GM21526 (cell line): Measurements from ENCODE around the gene F12.
"Not testable (repeated sequence)": the region's sequence is repeated elsewhere in the genome, so short reads cannot be mapped to it uniquely, and the experiment has no call there.

Source experiments
- ATAC-seq: cut with Tn5 transposase; IDR thresholded peaks from one replicate; pipeline ENCODE4 v1.9.1; 2021; ENCODE audit warnings: moderate library complexity; ENCODE audit not compliant: unreplicated experiment, low FRiP score

Gene F12

DNA sequence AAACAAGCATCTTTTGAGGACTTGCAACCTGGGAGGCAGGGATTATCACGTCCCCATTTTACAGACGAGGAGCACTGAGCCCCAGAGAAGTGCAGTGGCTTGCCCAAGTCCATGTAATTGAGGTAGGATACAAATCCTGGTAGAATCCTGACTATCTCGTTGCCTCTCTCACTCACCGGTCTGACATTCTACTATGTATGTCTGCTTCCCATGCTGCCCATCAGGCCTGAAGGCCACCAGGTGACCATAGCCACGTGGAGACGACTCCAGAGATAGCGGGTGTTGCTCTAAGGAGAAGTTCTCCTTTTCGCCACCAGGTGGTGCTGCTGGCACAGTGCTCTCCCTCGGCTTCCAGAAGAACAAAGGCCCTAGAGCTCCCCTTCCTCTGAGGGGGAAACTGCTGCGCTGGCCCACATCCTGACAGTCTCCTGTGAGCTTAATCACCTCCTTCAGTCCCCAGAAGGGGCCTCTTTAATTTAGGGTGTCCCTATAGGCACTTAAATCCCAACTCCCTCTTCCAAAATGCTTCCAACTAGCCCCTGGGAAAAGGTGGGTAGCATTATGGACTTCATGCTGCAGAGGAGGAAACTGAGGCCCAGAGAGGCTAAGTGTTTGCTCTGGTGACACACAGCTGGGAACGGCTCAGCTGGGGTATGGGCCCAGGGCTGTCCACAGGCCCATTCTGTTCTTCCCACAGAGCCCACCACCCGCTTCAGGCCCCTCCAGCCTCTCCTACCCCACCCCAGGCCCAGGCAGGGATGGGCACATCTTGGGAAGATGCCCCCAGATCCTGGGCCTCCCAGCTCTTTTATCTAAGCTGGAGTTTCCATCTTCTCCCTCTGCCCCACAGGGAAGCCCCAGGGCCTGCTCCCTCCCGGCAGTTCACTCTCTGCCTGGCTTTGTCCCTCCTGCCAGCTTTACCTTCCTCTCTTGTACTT, 18.7 kb downstream of the F12 start:
- peak; percentile 45 for ATAC-seq

DNA sequence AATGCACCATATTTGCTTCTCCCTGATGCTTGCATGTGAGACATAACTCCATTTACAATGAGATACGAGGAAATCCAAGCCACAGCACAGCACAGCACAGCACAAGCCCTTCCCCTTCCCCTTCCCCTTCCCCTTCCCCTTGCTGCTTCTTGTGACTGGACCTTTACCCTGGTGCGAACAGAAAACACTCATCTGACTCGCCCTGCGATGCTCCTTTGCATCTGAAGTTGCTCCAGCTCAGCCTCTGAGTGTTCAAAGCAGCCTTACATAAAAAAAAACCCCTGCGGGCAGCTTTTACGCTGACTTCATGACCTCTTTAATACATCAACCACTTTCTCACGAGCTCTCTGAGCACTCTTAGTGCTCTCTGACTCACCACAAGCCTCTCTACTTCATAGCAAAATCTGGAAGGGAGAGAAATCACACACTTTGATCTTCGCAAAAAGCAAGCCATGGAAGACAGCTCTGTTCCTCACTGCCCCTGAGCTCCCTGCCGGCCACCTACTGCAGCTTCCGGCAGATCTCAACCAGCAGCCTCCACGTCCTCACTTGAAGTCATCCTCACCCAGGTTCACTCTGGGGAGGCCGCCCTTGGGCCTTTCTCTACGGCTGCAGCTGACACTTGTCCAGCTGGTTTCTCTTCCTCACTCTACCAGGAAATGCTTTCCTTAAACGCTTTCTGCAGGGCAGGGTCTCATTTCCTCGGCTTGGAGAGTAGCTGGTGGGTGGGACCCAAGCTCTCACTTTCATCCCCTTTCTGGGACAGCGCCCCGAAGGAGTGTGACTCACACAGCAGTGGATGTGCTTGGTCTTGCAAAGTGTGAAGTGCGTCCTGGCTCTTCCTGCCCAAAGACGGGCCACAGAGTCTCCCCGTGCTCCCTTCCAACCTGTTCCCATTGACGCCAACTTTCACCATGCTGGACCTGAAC, 19.9 kb downstream of the F12 start:
- no peak for ATAC-seq

DNA sequence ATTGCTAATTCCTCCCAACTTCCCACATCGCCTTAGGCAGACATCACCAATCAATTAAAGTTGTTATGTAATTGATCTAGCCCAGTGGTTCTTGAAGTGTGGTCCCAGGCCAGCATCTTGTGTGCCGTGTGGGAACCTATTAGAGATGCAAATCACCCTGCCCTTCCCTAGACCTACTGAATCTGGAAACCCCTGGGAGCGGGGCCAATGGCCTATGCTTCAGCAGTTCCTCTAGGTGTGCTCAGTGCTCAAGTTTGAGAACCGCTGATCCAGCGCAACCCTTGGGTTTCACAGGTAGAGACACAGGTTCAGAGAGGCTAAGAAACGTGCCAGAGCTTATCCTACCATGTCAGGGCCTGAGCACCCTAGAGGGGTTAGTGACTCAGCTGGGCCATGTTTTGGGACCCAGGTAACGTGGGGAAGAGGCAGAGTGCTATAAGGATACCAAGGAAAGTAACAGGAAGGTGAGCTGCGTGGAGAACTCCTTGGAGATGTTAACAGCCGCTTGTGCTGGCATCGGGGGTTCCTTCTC, 20.8 kb downstream of the F12 start:
- ATAC-seq: no peak

DNA sequence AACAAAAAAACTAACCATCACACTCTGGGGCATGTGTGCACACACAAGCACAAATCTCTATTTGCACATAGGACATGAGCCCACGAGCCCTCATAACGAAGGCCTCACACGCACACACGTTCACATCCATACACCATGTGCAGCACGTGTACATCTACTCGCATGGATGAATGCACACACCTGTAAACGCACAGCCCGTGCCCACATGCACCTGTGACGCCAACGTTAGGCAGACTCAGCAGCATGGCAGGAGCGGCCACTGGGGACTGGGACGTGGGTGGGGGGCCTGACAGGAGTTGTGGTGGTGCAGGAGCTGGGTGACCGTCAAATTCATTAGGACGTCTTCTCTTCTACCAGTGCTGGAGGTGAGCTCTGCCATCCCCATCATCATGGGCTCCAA, 22.0 kb downstream of the F12 start:
- no peak for ATAC-seq

DNA sequence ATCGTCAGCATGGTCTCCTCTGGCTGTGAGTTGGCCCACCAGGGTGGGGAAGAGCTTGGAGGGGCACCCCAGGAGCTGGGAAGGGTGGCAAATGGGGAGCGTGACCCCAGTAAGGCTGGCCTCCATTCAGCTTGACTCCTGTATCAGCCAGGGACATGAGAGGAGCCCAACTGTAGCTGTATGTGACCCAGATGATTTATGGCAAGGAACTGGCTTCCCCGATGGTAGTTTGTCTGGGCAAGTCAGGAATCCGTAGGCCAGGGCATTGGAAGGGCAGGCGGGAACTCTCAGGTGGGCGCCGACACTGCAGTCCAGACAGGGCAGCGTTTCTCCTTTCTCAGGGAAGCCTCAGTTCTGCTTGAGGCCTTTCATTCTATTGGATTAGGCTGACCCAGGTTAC, 22.8 kb downstream of the F12 start:
- no peak for ATAC-seq

DNA sequence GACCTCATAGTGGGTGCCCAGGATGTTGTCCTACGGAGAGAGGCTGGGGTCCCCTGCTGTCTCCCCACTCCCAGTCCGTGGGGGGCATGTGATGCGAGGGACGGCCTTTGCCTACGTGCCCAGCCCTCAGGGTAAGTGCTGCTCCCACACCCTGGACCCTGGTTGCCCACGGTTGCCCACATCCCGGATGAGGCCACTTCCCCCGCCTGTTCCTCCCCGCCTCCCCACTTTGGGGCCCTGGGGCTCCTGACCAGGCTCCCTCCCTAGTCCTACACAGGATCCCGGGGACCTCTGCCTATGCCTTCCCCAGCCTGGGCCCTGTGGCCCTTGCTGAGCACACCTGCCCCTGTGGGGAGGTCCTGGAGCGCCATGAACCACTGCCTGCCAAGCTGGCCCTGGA, 23.6 kb downstream of the F12 start:
- no peak for ATAC-seq

DNA sequence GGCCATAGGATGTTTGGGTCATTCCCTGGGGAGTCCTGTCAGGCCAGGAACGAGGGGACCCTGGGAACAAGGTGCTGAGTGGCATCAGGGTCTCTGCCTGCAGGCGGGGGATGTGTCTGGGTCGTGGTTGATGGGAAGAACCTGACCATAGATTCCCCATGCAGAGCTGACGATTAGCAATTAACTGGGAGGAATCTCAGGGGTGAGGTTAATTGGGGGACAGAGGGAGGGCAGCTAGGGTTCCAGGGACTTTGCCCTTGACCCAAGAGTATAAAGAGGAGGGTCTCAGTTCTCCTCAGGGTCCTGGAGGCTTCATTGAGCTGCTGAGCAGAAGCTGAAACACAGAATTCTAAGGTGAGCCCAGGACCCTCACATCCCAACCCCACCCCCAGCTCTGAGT, 25.2 kb downstream of the F12 start, which contains the start of gene SLC34A1:
TSS of gene SLC34A1 (plus strand) at position 301 of the 400 bp plus-strand sequence. CDS start 1,308 bp downstream, outside the sequence.
- ATAC-seq: no peak

DNA sequence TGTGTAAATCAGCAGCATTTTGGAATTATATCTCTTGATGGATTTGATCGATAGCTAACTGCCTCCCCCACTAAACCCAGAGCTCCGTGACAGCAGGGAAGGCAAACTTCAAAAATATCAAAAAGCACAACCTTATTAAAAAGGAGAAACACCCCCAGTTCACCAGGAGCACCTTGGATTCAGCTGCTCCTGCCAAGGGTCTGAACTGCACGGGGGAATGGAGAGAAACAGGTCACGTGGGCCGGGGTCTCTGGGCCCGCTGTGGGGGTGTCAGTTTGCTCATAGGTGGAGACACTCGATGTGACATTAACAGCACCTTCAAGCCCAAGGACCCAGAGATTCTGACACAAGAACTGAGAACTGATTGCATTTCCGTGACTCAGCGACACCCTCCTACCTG, 26.2 kb downstream of the F12 start:
- no peak for ATAC-seq

DNA sequence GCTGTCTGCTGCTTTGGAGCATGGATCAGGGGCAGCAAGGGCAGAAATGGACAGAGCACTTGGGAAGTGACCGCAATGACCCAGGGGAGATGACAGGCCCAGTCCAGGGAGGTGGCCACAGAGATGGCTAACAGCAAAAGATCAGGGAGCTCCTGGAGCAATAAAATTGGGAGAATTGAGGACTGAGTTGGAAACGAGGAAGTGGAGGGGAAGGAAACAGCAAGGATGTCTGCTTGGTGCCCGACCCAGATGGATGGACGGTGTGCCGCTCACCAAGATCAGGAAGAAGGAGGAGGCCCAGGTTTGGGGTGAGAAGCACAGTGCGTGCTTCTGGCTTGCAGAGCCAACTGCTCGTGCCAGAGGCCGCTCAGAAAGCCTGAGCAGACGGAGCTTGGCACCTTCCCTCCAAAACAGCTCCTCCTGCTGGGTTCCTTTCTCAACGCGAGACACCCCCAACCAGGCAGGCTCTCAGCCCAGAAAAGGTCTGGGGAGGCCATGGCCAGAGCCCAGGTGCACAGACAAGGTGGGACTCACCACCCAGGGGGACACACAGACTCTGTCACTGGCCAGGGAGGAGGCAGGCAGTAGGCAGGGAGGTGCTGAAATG, 26.8 kb downstream of the F12 start:
- ATAC-seq: no peak

DNA sequence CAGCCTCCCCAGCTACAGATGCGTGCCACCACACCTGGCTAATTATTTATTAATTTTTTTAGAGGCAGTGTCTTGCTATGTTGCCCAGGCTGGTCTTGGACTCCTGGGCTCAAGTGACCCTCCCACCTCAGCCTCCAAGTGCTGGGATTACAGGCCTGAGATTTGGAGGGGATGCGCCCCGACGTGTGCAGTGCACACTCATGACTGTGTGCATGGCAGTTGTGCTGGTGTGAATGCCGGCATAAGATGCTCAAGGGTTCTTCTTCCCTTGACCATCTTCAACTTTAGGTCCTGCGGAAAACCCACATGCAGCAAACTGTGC, 28.6 kb downstream of the F12 start:
- no peak for ATAC-seq

DNA sequence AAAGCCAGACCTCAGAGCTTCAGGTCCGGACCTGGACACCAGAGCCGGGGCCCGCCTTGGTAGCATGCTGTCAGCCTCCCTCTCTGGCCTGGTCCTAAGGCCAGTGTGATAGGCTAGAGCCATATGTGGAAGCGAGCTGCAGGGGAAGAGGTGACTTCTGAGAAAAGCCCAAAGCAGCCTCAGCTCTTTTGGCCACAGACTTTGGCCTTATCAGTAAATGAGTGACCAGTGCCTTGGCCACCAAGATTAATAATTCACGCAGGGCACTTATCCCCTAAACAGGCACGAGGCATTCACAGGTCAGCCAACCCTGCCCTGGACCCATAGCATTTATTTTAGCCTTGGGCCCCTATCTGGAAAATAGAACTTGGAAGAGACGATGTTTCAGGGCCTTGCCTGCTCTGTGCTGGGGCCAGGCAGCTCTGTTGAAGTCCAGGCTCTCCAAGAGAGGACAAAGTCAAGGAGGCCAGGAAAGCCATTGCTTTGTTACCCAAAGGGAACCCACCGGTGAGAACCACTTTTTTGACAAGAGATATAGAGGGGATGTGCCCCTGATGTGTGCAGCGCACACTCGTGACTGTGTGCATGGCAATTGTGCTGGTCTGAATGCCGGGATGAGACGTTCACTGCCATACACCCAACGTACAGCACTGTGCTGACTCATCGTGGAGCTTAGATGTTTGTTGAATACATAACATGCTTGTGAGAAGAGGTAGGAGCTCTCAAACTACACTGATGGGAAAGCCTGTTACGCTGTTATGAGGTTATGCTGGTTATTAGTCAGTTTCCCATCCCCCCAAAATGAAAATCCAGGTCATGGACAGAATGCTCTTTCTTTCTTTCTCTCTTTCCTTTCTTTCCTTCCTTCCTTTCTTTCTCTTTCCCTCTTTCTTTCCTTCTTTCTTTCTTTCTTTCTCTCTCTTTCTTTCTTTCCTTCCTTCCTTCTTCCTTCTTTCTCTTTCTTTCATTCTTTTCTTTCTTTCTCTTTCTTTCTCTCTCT, 30.2 kb downstream of the F12 start:
- ATAC-seq: no peak

DNA sequence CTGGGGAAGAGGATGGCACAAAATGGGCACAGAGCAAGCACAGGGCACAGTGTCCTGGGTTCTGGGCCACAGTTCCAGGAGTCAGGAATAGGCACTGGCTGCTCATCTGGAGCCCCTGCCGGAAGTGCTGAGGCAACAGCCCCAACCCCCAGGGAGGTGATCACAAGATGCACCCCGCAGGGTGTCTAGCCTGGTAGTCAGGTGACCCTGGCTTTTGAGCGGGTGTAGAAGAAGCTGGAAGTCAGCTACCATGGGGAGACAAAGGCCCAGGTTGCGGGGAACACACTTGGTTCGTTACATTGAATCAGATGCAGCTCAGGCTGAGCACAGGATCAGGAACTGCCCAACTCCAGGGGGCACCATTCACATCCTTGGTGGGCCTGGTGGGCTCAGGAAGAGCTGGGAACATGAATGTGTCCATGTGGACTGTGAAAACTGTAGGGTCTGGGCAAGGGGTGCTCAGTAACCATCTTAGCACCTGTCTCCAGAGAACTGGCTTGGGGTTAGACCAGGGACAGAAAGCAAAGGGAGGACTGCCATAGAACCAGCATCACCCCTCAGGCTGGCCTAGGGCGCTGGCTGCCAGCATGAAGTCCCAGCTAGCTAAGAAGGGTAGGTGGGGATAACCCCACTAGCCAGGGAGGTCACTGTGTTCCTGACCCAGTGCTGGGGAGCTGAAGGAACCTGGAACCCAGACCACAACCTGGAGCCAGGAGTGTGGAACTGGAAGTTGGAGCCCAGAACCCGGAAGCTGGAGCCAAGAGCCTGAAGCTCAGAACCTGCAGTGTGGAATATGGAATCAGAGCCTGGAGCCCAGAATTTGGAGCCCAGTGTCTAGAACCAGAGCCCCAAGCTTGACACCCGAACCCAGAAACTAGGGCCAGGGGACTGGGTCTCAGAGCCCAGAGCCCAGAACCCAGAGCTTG, 31.2 kb downstream of the F12 start:
- ATAC-seq: no peak

DNA sequence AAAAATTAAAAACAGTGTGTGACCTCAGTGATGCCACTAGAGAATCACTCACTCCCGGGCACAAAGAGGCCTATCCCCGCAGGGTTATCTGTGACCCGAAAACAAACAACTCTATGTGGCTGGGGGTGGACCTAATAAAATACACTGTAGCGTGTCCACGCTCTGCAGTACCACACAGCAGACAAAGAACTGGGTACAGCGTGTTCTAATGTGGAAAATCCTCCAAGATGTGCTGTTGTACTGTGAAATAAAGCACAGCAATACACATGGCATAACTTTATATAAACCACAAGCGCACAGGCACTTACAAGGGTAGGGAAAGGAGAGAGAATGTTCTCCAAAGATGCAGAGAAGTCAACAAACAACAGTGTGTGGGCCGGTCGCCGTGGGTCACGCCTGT, 33.3 kb downstream of the F12 start:
- no peak for ATAC-seq

DNA sequence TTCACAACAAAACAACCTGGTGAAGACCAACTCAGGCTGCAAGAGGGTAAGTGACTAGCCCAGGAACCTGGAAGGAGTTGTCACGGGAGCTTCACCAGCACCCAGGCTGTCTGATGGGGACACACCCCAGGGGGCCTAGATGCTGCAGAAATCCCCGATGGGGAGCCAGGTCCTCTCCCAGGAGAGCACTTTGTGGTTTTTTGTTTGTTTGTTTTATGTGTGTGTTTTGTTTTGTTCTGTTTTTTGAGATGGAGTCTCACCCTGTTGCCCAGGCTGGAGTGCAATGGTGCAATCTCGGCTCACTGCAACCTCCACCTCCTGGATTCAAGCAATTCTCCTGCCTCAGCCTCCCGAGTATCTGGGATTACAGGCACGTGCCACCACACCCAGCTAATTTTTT, 33.8 kb downstream of the F12 start:
- ATAC-seq: not testable (repeated sequence)

DNA sequence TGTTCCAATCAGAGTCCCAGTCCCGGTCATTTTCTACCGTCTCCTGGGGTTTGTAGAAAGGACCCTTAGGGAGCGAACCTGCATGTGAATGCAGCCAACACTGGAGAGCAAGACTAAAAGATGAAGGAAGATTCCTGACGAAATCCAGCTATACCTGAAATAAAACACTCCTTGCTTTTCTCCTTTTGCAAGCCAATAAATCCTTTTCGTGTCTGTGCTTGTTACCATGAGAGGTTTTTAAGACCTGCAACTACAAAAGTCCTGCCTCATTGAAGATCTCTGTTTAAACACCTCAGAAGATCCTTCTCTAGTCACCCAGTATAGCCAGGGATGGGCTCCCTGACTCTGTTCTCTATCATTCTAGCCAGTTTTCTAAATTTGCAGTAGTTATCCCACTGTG, 35.2 kb downstream of the F12 start:
- ATAC-seq: no peak

DNA sequence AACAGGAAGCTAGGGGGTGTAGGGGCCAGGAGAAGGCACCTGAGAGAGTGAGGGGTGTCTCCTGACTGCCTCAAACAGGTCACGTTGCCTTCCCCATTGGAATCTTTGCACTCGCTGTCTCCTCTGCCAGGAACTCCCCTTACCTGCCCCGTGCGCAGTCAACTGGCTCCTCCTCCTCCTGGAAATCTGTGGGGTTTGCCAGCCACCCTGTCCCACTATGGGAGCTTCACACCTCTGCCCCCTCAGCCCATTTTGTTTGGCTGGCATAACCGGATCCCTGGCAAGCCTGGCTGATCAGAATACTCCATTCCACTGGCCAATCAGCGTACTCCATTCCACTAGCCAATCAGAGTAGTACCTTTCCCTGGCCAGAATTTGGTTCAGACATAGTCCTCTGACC, 35.6 kb downstream of the F12 start:
- no peak for ATAC-seq

DNA sequence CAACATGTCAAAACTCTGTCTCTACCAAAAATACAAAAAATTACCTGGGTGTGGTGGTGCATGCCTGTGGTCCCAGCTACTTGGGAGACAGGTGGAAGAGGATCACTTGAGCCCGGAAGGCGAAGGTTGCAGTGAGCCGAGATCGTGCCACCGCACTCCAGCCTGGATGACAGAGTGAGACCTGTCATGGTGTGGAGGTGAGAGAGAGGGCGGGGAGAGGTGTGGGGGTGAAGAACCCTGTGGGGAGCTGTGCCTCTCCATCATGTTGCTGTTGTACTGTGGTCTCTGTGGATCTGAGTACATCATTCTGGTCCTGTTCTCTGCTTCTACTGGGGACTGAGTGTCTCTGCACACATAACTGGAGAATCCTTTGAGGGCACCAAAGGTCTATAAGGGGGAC, 36.5 kb downstream of the F12 start:
- no peak for ATAC-seq

DNA sequence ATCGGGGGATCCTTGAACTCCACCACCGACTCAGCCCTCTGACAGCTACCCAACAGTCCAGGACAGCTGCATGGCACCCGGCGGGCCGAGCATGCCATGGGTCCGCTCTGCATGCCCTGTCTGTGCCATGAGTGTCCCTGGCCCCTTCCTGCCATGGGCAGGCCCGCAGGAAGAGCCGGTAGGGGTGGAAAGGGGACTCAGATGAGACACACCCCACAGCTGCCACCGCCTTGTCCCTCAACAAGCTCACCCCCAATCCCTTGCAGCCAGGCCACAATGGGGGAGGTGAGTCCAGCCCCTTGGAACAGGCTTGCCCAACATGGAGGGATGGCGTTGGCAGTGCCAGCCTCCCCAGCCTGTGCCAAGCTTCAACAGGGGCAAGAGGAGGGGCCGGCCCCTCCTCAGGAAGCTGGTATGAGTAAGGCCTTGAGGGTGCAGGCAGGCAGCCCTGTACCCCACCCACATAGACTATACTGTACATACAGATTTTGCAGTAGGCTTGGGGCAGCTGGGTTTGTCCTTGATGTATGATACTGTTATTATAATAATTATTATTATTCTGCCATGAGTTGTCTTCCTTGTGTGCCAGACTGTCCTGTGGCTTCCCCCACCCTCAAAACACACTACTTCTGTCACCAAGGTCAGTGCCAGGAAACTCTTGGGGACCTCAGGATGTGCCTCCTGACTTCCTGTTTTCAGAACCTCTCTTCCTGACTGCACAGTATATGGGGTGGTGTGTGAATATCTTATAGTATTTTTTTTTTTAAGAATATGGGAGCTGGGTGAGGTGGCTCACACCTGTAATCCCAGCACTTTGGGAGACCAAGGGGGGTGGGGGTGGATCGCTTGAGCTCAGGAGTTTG, 37.1 kb downstream of the F12 start:
- ATAC-seq: no peak
